GM12878 (cell line): ENCODE measurements around the gene CCDC9B. TPM values are rescaled to one million over a fixed set of nuclear protein-coding genes. Genes with fewer than 3 reads are reported as not detected.

Experiments
- ATAC-seq: fragments of 200-7000 bp; cut with Tn5 transposase; 3 replicates; pipeline ENCODE4 v1.9.1; 2020; ENCODE audit warnings: mild to moderate bottlenecking, moderate library complexity
- BruUV-seq: library from RNA; stranded (reverse); fragments of 400-500 nt; replicated peaks from 2 replicates; lab custom pipeline; 2021; lab: Mats Ljungman, UMichigan
- CTCF ChIA-PET: fragments of 300-600 bp; sonication (Branson Sonifier 250); formaldehyde crosslinking; extraction: SDS; loops from one replicate; lab custom pipeline; 2021; ENCODE audit warnings: inconsistent platforms; lab: Yijun Ruan, JAX
- POLR2A ChIA-PET: fragments of 350-600 bp; formaldehyde crosslinking; extraction: SDS; loops from one replicate; lab custom pipeline; 2021; ENCODE audit warnings: inconsistent platforms; lab: Charles Lee
- RAD21 ChIA-PET: fragments of 300-600 bp; sonication (Branson Sonifier 250); formaldehyde crosslinking; loops from one replicate; lab custom pipeline; 2023; ENCODE audit warnings: antibody characterized with exemption; ENCODE audit not compliant: unreplicated experiment; lab: Charles Lee
- SMC1A ChIA-PET: fragments of 300-600 bp; sonication (Branson Sonifier 250); formaldehyde crosslinking; loops from one replicate; lab custom pipeline; 2023; ENCODE audit not compliant: unreplicated experiment, uncharacterized antibody; lab: Charles Lee
- DNase-seq: peaks from one replicate; pipeline ENCODE4 v3.0.0-alpha.2; 2011; ENCODE audit warnings: low read depth, low spot score
- FAIRE-seq: peaks from 3 replicates; lab custom pipeline; 2011; peaks lifted over from hg19 to GRCh38; lab: Jason Lieb, UNC
- H2AFZ ChIP-seq: 2 replicates; pipeline ENCODE4 v1.6.0; 2011; ENCODE audit warnings: low read depth, low read length, control low read depth; ENCODE audit not compliant: control insufficient read depth
- H3K27ac ChIP-seq: 2 replicates; pipeline ENCODE4 v1.5.1; 2011; ENCODE audit warnings: control low read depth; ENCODE audit not compliant: control insufficient read depth, insufficient read depth
- H3K27me3 ChIP-seq, 2 experiments: replicated peaks in 1 of 2; 2 replicates each; pipeline versions ENCODE4 v1.6.0 to v1.6.1; 2011; ENCODE audit warnings: low read length in 1 of 2; ENCODE audit not compliant: control insufficient read depth in 2 of 2, insufficient read depth in 2 of 2
- H3K36me3 ChIP-seq, 2 experiments: 2 replicates each; pipeline ENCODE4 v1.5.1; 2011; ENCODE audit warnings: low read length in 1 of 2; ENCODE audit not compliant: control insufficient read depth in 2 of 2, insufficient read depth in 2 of 2
- H3K4me1 ChIP-seq: 2 replicates; pipeline ENCODE4 v1.6.1; 2011; ENCODE audit warnings: mild to moderate bottlenecking, low read length, moderate library complexity, mixed read lengths; ENCODE audit not compliant: control insufficient read depth, insufficient read depth
- H3K4me2 ChIP-seq: 2 replicates; pipeline ENCODE4 v1.6.0; 2011; ENCODE audit warnings: control low read depth; ENCODE audit not compliant: control insufficient read depth, insufficient read depth
- H3K4me3 ChIP-seq: fragments of 200-600 bp; sonication (generic); 2 replicates; pipeline ENCODE4 v1.5.1; 2016
- H3K79me2 ChIP-seq: 2 replicates; pipeline ENCODE4 v1.6.0; 2011; ENCODE audit warnings: low read length; ENCODE audit not compliant: control insufficient read depth, insufficient read depth
- H3K9ac ChIP-seq: 2 replicates; pipeline ENCODE4 v1.8.0; 2011; ENCODE audit warnings: low read length, control low read depth, mixed read lengths; ENCODE audit not compliant: control insufficient read depth, insufficient read depth
- H3K9me3 ChIP-seq: replicated peaks from 3 replicates; pipeline ENCODE4 v1.5.1; 2011; ENCODE audit warnings: mild to moderate bottlenecking, low read length; ENCODE audit not compliant: control insufficient read depth, insufficient read depth
- H4K20me1 ChIP-seq: 2 replicates; pipeline ENCODE4 v1.6.0; 2011; ENCODE audit not compliant: control insufficient read depth, insufficient read depth
- BCL11A ChIP-seq: IDR thresholded peaks from 2 replicates; pipeline ENCODE4 v1.6.1; 2011; ENCODE audit warnings: low read depth, low read length
- BCL3 ChIP-seq: IDR thresholded peaks from 2 replicates; pipeline ENCODE4 v1.6.1; 2011; ENCODE audit warnings: borderline replicate concordance, low read depth, mild to moderate bottlenecking, moderate library complexity, low read length; ENCODE audit not compliant: insufficient read depth, poor library complexity, severe bottlenecking
- KAT2A ChIP-seq: conservative IDR thresholded peaks from 2 replicates; pipeline ENCODE4 v1.6.1; 2011; ENCODE audit warnings: low read depth, low read length; ENCODE audit not compliant: control insufficient read depth
- KDM1A ChIP-seq: fragments of 200-600 bp; sonication (generic); IDR thresholded peaks from 2 replicates; pipeline ENCODE4 v1.6.1; 2016; ENCODE audit warnings: borderline replicate concordance
- MYB ChIP-seq: fragments of 150-350 bp; IDR thresholded peaks from 2 replicates; pipeline ENCODE4 v1.6.1; 2014; ENCODE audit warnings: mild to moderate bottlenecking, low read depth, low read length, borderline replicate concordance
- NFXL1 ChIP-seq: fragments of 450-650 bp; IDR thresholded peaks from 2 replicates; pipeline ENCODE4 v1.6.1; 2017; ENCODE audit warnings: antibody characterized with exemption, mild to moderate bottlenecking, borderline replicate concordance
- NFYA ChIP-seq: IDR thresholded peaks from 2 replicates; pipeline ENCODE4 v1.6.1; 2011; ENCODE audit warnings: low read depth, mild to moderate bottlenecking, low read length, improper control_type of control experiment, borderline replicate concordance
- RAD21 ChIP-seq: IDR thresholded peaks from 2 replicates; pipeline ENCODE4 v1.6.1; 2011; ENCODE audit warnings: mild to moderate bottlenecking, low read depth, low read length, moderate library complexity; ENCODE audit not compliant: insufficient read depth
- STAT3 ChIP-seq: IDR thresholded peaks from 2 replicates; pipeline ENCODE4 v1.6.1; 2011; ENCODE audit warnings: low read depth, low read length, improper control_type of control experiment
- ZNF592 ChIP-seq: fragments of 450-650 bp; IDR thresholded peaks from 2 replicates; pipeline ENCODE4 v1.6.1; 2017; ENCODE audit warnings: mild to moderate bottlenecking, moderate library complexity
- ZZZ3 ChIP-seq: IDR thresholded peaks from 2 replicates; pipeline ENCODE4 v1.6.1; 2011; ENCODE audit warnings: low read depth; ENCODE audit not compliant: control insufficient read depth, insufficient read length
- WGBS: methylation state at CpG from one replicate; pipeline ENCODE4 v1.1.6; 2016; ENCODE audit warnings: low lambda C conversion rate; ENCODE audit not compliant: insufficient replicate concordance, insufficient coverage; ENCODE audit errors: missing lambda C conversion rate; 5-methylcytosine and 5-hydroxymethylcytosine counted together
- in situ Hi-C: fragments of 300-500 bp; cut with MboI; formaldehyde crosslinking; loops from 9 replicates; pipeline ENCODE4 v1.14.3; 2018; ENCODE audit warnings: mixed read lengths
- intact Hi-C: fragments of 100-400 bp; cut with micrococcal nuclease; formaldehyde crosslinking; loops from one replicate; pipeline ENCODE4 v1.14.2; 2022; ENCODE audit not compliant: unreplicated experiment
- polyA plus RNA-seq, 11 experiments: library from polyadenylated mRNA; depleted of rRNA in 4 of 11; unstranded in 6 of 11; stranded (reverse) in 5 of 11; fragments of >200 nt; fragmentation: Nextera tagmentation in 4 of 11; fragmentation: Illumina TruSeq in 1 of 11; extraction: Ambion mirVana in 4 of 11; extraction: Trizol in 1 of 11; gene quantifications; 1 replicate in 1 of 11; 2 replicates in 10 of 11; pipeline versions ENCODE4 v1.2.1 to v1.2.3, GENCODE V29; 2011 to 2016; ENCODE audit warnings: inconsistent platforms in 2 of 11, missing spikeins in 2 of 11, low read depth in 1 of 11
- total RNA-seq, 4 experiments: library from RNA; depleted of rRNA in 3 of 4; stranded (reverse); fragments of >200 nt in 3 of 4; fragmentation: Illumina TruSeq in 1 of 4; extraction: Trizol in 1 of 4; gene quantifications; 2 replicates each; pipeline versions ENCODE4 v1.2.1 to v1.2.3, GENCODE V29; 2013 to 2021

CCDC9B gene
- total and polyA plus RNA-seq, 10 of the 15 experiments (the other 5 are each of a cell fraction or from before 2014, with no cell fraction given), result 0.01 to 0.08 (median 0.03) TPM; not detected in 6

GRCh38 chr15:40369971-40370370 lies 29.2 kb upstream of the CCDC9B start:
- Histone ChIP-seq H3K9ac (no peak overlapping the region), H3K4me3 (no peak overlapping the region), H3K27me3 (peaks cover 3 to 5% of the 10 kb centered on the region in 2 experiments), H3K9me3 (no peaks in the 10 kb centered on the region), H4K20me1 (no peaks in the 10 kb centered on the region), H2AFZ (no peak overlapping the region), H3K4me1 (peaks cover 8% of the 10 kb centered on the region), H3K4me2 (no peak overlapping the region), H3K27ac (no peak overlapping the region), H3K36me3 (no peaks in the 10 kb centered on the region), H3K79me2 (no peaks in the 10 kb centered on the region)
- no TSS peak for BruUV-seq
- SMC1A ChIA-PET, result no interaction called here
- no peak for DNase-seq
- in situ Hi-C loops (no loop called here), intact Hi-C loops (no loop called here)
- CTCF ChIA-PET, result interaction anchor here (2.5 to 7.5 kb wide), 3 partner anchors 26 to 53 kb away, joined by 11 to 58 read pairs (median 47); partner anchors contain the start of gene IVD
- TF ChIP-seq STAT3 (no peak), NFYA (no peak)
- RAD21 ChIA-PET, result no interaction called here
- WGBS, result 66% methylated on average over 13 of the region's 13 CpGs
- no peak for ATAC-seq
- POLR2A ChIA-PET, result interaction anchor here (0.5 to 0.6 kb wide), 2 partner anchors 296 to 807 kb away, joined by 4 to 6 read pairs; no protein-coding TSS in a partner anchor
- no peak for FAIRE-seq

GRCh38 chr15:40369474-40369869 lies 28.7 kb upstream of the CCDC9B start:
- Histone ChIP-seq H3K79me2 (no peaks in the 10 kb centered on the region), H3K27ac (no peak overlapping the region), H2AFZ (no peak overlapping the region), H3K36me3 (no peaks in the 10 kb centered on the region), H3K4me1 (peaks cover 8% of the 10 kb centered on the region), H3K27me3 (peaks cover 3 to 5% of the 10 kb centered on the region in 2 experiments), H4K20me1 (no peaks in the 10 kb centered on the region), H3K4me3 (no peak overlapping the region), H3K9ac (no peak overlapping the region), H3K4me2 (no peak overlapping the region), H3K9me3 (no peaks in the 10 kb centered on the region)
- WGBS, result 59% methylated on average over 10 of the region's 10 CpGs
- no peak for ATAC-seq
- ChIA-PET SMC1A (interaction anchor here (1.2 to 2.4 kb wide), 2 partner anchors 38 to 53 kb away, joined by 4 to 8 read pairs; no protein-coding TSS in a partner anchor), POLR2A (interaction anchor here (0.6 kb wide), 1 partner anchor 807 kb away, joined by 6 read pairs; no protein-coding TSS in a partner anchor), RAD21 (interaction anchor here (0.8 to 1.4 kb wide), 3 partner anchors 8 to 53 kb away, joined by 3 read pairs; no protein-coding TSS in a partner anchor), CTCF (interaction anchor here (1.5 to 7.5 kb wide), 4 partner anchors 26 to 53 kb away, joined by 3 to 58 read pairs (median 29); partner anchors contain the start of gene IVD)
- no peak for FAIRE-seq
- intact Hi-C loops, result no loop called here
- DNase-seq, result no peak
- BruUV-seq, result no TSS peak
- in situ Hi-C loops, result no loop called here
- TF ChIP-seq KAT2A (no peak), ZNF592 (no peak), BCL3 (no peak), ZZZ3 (no peak), KDM1A (no peak), RAD21 (no peak), MYB (no peak), NFXL1 (no peak), BCL11A (no peak)
